Common myeloid progenitor, CD34-positive (primary cell): ENCODE data around the gene PLXNB1.

ENCODE experiments used
- CTCF ChIA-PET: fragments of 350-600 bp; sonication (Branson Sonifier 250); formaldehyde crosslinking; loops from one replicate; lab custom pipeline; 2021; ENCODE audit warnings: antibody characterized with exemption; lab: Charles Lee
- POLR2A ChIA-PET: fragments of 350-600 bp; sonication (Branson Sonifier 250); formaldehyde crosslinking; loops from one replicate; lab custom pipeline; 2021; ENCODE audit warnings: antibody characterized with exemption; lab: Charles Lee
- DNase-seq, 3 donors: peaks; one replicate each; pipeline versions ENCODE4 v3.0.0 to v3.0.0-alpha.2; 2013
- H3K27ac ChIP-seq, 2 experiments: 1 replicate in 1 of 2; 2 replicates in 1 of 2; pipeline ENCODE4 v1.7.0; 2013; ENCODE audit warnings: inconsistent platforms in 2 of 2, low read length in 2 of 2, mild to moderate bottlenecking in 2 of 2, low read depth in 1 of 2, moderate library complexity in 1 of 2; ENCODE audit not compliant: severe bottlenecking in 2 of 2, insufficient read depth in 1 of 2, poor library complexity in 1 of 2
- H3K27me3 ChIP-seq, 5 experiments: replicated peaks in 2 of 5; 1 replicate in 3 of 5; 2 replicates in 2 of 5; pipeline versions ENCODE4 v1.6.1 to v1.7.0; 2013; ENCODE audit warnings: low read length in 4 of 5, mild to moderate bottlenecking in 2 of 5, moderate library complexity in 2 of 5, inconsistent platforms in 1 of 5; ENCODE audit not compliant: insufficient read depth in 5 of 5, control insufficient read depth in 4 of 5
- H3K36me3 ChIP-seq, 4 experiments: 1 replicate in 2 of 4; 2 replicates in 2 of 4; pipeline versions ENCODE4 v1.6.1 to v1.7.0; 2013; ENCODE audit warnings: low read length in 3 of 4, control low read depth in 1 of 4, mild to moderate bottlenecking in 1 of 4; ENCODE audit not compliant: control insufficient read depth in 4 of 4, insufficient read depth in 4 of 4
- H3K4me1 ChIP-seq, 4 experiments: 1 replicate in 3 of 4; 2 replicates in 1 of 4; pipeline versions ENCODE4 v1.6.1 to v1.7.1; 2013; ENCODE audit warnings: low read length in 3 of 4, mild to moderate bottlenecking in 3 of 4, control low read depth in 1 of 4, inconsistent platforms in 1 of 4, moderate library complexity in 1 of 4; ENCODE audit not compliant: control insufficient read depth in 4 of 4, insufficient read depth in 4 of 4; ENCODE audit errors: control extremely low read depth in 1 of 4
- H3K4me3 ChIP-seq, 7 experiments: 1 replicate in 4 of 7; 2 replicates in 3 of 7; pipeline versions ENCODE4 v1.5.1 to v1.7.0; 2013; ENCODE audit warnings: mild to moderate bottlenecking in 7 of 7, low read length in 6 of 7, moderate library complexity in 6 of 7, inconsistent platforms in 2 of 7, low read depth in 2 of 7, control low read depth in 1 of 7; ENCODE audit not compliant: insufficient read depth in 4 of 7, control insufficient read depth in 1 of 7; ENCODE audit errors: extremely low read depth in 1 of 7
- H3K9me3 ChIP-seq, 5 experiments: 1 replicate in 4 of 5; 2 replicates in 1 of 5; pipeline versions ENCODE4 v1.6.1 to v1.7.1; 2013; ENCODE audit warnings: low read length in 4 of 5, mild to moderate bottlenecking in 2 of 5, inconsistent platforms in 1 of 5, low read depth in 1 of 5, moderate library complexity in 1 of 5; ENCODE audit not compliant: control insufficient read depth in 4 of 5, insufficient read depth in 2 of 5; ENCODE audit errors: control extremely low read depth in 1 of 5
- WGBS: methylation state at CpG from one replicate; pipeline ENCODE4 v1.1.5; 2013; ENCODE audit not compliant: insufficient coverage; 5-methylcytosine and 5-hydroxymethylcytosine counted together

PLXNB1 gene

DNA sequence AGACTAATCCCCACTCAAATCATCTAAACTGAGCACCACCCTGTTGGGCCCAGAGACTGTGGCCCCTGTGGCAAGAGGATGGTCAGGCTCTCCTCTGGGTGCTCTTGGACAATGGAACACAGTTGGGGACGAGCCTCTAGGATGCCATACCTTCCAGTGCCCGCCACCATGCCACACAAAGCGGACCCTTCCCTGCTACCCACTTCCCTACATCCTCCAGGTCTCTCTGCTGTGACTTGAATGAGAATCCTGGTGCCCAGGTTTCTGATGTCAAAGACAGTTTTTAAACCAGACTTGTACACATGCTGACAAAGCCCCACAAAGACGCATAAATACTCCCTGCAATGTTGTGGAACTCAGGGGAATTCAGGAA is 5.3 kb upstream of the PLXNB1 start:
- H3K4me3 ChIP-seq, result no peak overlapping the region
- peaks cover 0 to under 1% (median 0%) of the 10 kb centered on the region in 5 experiments for H3K27me3 ChIP-seq
- peaks cover 0 to 26% (median 13%) of the 10 kb centered on the region in 4 experiments for H3K4me1 ChIP-seq
- no peak for DNase-seq
- H3K36me3 ChIP-seq, result peaks cover 2 to 38% (median 14%) of the 10 kb centered on the region in 4 experiments
- 82% methylated on average over 4 of the region's 4 CpGs for whole genome bisulfite sequencing
- no peaks in the 10 kb centered on the region for H3K9me3 ChIP-seq
- no peak overlapping the region for H3K27ac ChIP-seq
- CTCF ChIA-PET, result interaction anchor here (0.8 to 9.8 kb wide), 29 partner anchors 10 to 253 kb away, joined by 3 to 164 read pairs (median 12); partner anchors contain the start of gene SHISA5
- POLR2A ChIA-PET, result interaction anchor here (0.7 to 1.2 kb wide), 2 partner anchors 160 to 162 kb away, joined by 3 read pairs; no protein-coding TSS in a partner anchor

DNA sequence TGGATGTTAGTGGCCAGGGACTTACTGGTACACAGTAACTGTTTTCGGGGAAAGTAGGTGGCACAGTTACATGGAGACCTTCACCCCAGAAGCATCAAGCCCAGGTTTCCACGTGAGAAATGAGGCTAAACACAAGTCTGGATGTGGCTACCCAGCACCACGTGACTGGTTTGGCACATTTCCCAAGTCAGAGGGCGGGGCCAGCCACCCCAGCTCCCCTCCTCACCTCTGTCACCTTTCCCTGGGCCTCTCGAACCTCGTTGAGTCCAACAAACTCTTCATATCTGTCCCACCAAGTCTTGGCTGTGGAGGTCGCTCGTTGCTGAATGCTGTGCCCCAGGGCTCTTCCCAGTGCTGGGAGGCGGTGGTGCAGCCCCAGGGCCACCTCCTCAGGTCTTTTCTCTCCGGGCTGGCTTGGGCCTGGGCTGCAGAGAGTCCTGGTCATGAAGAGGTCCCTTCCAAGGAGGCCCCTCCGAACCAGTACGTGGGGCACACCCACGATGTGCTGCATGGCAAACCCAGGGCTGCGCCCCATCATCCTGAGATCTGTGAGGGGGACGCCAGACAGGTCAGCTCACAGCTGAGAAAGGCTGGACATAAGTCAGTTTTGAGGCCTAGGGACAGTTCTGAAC is 4.8 kb upstream of the PLXNB1 start:
- DNase-seq, result no peak
- Histone ChIP-seq H3K4me1 (peaks cover 0 to 28% (median 18%) of the 10 kb centered on the region in 4 experiments), H3K4me3 (no peak overlapping the region), H3K27ac (no peak overlapping the region), H3K9me3 (no peaks in the 10 kb centered on the region), H3K27me3 (peaks cover 0 to 2% (median 0%) of the 10 kb centered on the region in 5 experiments), H3K36me3 (peaks cover 2 to 38% (median 14%) of the 10 kb centered on the region in 4 experiments)
- ChIA-PET POLR2A (no interaction called here), CTCF (interaction anchor here (1.0 to 9.8 kb wide), 21 partner anchors 9 to 252 kb away, joined by 3 to 164 read pairs (median 6); partner anchors contain the start of genes CAMP and SHISA5)
- 81% methylated on average over 12 of the region's 15 CpGs for WGBS

DNA sequence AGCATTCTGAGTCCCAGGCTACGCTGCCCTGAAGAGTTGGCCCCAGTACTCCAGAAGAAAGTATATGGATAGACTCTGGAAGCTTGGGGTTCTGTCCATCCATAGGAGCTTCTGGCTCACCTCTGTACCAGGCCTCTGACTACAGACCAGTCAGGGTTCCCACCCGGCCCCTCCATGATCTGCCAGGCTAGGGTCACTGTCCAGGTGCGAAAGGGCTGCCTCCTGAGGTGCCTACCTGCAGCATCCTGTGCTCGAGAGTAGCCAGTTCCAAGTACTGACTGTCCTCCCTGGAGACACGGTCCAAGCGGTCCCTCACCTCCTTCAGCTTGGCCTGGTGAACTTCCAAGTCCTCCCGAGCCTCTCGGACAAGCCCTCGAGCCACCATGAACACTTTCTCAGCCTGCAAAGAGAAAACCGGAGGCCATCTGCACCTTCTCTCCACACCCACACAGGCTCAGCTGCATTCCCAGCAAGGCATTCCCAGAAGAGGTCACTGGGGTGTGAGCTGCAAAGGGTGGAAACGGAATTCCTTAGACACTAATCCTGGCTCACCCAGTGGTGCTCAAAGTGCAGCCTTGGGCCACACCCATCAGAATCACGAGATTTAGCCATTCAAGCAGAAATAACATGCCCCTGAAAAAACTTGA is 3.7 kb upstream of the PLXNB1 start:
- H3K27ac ChIP-seq, result no peak overlapping the region
- no peak for DNase-seq
- H3K4me1 ChIP-seq, result peaks cover 0 to 22% (median 16%) of the 10 kb centered on the region in 4 experiments
- peaks cover 0 to 3% (median under 1%) of the 10 kb centered on the region in 5 experiments for H3K27me3 ChIP-seq
- CTCF ChIA-PET, result interaction anchor here (1.0 to 9.8 kb wide), 20 partner anchors 8 to 210 kb away, joined by 3 to 164 read pairs (median 4); partner anchors contain the start of gene CAMP
- POLR2A ChIA-PET, result no interaction called here
- no peak overlapping the region for H3K4me3 ChIP-seq
- 98% methylated on average over 10 of the region's 12 CpGs for WGBS
- peaks cover 2 to 38% (median 14%) of the 10 kb centered on the region in 4 experiments for H3K36me3 ChIP-seq
- H3K9me3 ChIP-seq, result no peaks in the 10 kb centered on the region

DNA sequence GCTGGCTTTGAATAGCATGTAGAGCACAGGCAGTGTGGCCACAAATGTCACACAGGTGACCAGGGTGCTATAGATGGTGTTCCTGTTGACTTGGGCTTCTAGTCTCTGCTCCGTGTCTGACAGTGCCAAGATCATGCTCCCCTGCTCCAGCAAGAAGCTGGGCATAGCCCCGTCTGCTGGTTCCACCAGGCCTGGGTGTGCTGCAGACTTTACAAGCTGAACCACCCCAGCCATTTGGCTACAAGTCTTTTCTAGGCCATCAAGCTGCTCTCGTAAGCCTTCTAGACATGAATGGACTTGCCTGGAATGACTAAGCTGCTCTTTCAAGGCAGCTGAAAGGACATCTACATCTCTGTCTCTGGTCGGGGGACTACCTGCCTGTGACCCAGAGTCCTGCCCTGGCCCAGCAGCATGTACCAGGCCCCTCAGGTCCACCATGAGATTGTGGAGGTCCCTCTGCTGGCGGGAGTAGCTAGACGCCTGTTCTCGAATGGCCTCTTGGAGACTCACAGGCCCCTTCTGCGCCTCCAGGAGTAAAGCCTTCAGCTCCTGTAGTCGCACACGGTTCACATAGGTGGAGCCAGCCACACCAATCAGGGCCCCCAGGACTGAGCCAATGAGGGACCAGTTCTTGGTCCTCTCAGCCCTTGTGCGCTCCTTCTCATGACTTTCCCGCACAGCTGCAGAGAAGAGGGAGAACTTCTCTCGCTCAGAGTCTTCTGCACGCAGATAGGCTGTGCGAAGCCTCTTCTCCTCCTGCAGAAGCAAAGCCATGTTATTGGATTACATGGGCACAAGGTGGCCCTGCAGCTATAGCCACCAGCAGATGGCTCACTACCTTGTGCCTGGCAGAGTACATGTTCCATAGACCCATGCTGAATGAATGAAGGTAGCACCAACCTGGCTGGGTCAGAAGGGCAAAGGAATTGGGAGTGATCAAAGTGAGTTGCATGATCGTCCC is 2.8 kb upstream of the PLXNB1 start:
- peak; percentile 37 to 53 (median 53) for DNase-seq
- no peaks in the 10 kb centered on the region for H3K9me3 ChIP-seq
- ChIA-PET POLR2A (no interaction called here), CTCF (interaction anchor here (0.6 to 9.8 kb wide), 18 partner anchors 9 to 248 kb away, joined by 3 to 164 read pairs (median 4); partner anchors contain the start of gene ATRIP)
- no peak overlapping the region for H3K4me3 ChIP-seq
- peaks cover 2 to 38% (median 14%) of the 10 kb centered on the region in 4 experiments for H3K36me3 ChIP-seq
- peak overlapping the region in 1 of 2 experiments; percentile 4 for H3K27ac ChIP-seq
- WGBS, result 95% methylated on average over 15 of the region's 16 CpGs
- peaks cover 0 to 9% (median 3%) of the 10 kb centered on the region in 5 experiments for H3K27me3 ChIP-seq
- H3K4me1 ChIP-seq, result peaks cover 0 to 23% (median 20%) of the 10 kb centered on the region in 4 experiments

DNA sequence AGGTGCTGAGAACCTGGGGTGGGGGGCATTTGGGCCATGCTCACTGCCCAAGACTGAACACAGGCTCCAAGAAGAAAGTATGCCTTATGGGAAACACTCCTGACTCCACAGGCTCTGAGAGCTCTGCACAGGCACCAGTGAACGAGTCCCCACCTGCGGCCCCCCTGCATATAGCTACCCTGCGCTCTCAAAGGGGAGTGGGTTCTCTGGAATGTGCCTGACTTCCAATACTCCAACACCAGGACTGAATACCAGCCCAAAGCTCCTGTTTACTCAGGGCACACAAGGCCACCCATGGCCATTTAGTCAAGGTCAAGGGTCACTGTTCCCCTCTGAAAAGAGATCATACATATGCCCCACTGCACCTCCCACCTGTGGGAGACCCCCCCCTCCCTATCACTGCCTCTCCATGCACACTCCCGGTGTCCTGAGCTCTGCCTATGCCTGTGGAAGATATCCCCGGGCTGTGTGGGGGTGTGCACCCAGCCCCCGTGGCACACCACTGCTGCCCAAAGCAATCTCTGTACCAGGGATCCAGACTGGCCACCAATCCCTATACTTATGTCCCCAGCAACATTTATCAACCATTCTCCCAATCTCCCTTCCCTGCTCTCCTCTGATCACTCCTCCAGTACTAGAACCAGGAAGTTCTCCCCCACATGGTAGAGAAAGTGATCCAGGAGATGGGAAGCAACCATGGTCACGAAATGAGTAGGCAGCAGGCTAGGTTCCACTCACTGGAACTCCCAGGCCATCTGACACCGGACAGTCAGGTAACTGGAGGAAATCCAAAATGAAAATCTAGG is 1.5 kb upstream of the PLXNB1 start:
- 96% methylated on average over 7 of the region's 8 CpGs for WGBS
- POLR2A ChIA-PET, result no interaction called here

DNA sequence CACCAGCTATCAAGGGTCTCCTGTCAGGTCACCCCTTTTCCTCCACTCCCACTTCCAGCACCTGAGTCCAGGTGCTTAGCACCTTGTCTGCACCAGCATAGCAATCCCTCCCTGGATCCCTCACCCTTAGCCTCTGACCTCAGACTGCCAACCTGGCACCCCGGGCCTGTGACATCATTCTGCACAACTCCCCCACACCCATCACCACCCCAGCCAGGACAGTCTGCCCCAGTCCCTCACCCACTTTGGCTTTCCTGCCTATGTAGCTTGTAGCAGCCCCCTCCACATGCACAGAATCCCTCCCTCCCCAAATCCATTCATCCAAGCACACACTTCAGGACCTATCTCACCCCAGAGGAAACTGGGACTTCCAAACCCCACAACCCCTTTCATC is 819 bp upstream of the PLXNB1 start:
- ChIA-PET CTCF (interaction anchor here (0.8 to 9.8 kb wide), 6 partner anchors 18 to 159 kb away, joined by 3 to 164 read pairs (median 4); no protein-coding TSS in a partner anchor), POLR2A (no interaction called here)
- 100% methylated on average over 1 of the region's 1 CpG for WGBS
- Histone ChIP-seq H3K9me3 (no peaks in the 10 kb centered on the region), H3K4me1 (peaks cover 0 to 15% (median 12%) of the 10 kb centered on the region in 4 experiments), H3K27ac (no peak overlapping the region), H3K4me3 (no peak overlapping the region), H3K27me3 (peaks cover 0 to 9% (median 3%) of the 10 kb centered on the region in 5 experiments), H3K36me3 (peaks cover 2 to 38% (median 14%) of the 10 kb centered on the region in 4 experiments)
- DNase-seq, result no peak

More for the DNA sequence above, 1.5 kb upstream of the PLXNB1 start:
- Histone ChIP-seq H3K4me1 (peaks cover 0 to 20% (median 18%) of the 10 kb centered on the region in 4 experiments), H3K9me3 (no peaks in the 10 kb centered on the region), H3K27me3 (peaks cover 0 to 9% (median 3%) of the 10 kb centered on the region in 5 experiments), H3K4me3 (no peak overlapping the region), H3K36me3 (peaks cover 2 to 38% (median 14%) of the 10 kb centered on the region in 4 experiments), H3K27ac (no peak overlapping the region)
- DNase-seq, result no peak
- CTCF ChIA-PET, result interaction anchor here (0.8 to 9.8 kb wide), 8 partner anchors 18 to 199 kb away, joined by 3 to 164 read pairs (median 10); no protein-coding TSS in a partner anchor
